ENCODE results near the gene VWF. TPM values are rescaled to one million over a fixed set of nuclear protein-coding genes. Genes with fewer than 3 reads are reported as not detected.
A peak's percentile ranks its signal among the peaks of the same experiment; 100 is the strongest.
"Not testable (repeated sequence)": the region's sequence is repeated elsewhere in the genome, so short reads cannot be mapped to it uniquely, and the experiment has no call there.

VWF gene
- total RNA-seq (2014; rRNA removed; shearing (Covaris generic); ENCODE audit: low replicate concordance): 0.03 and 0.12 TPM in 2 replicates

GRCh38 chr12:6124411-6125309 lies at the start of gene VWF:
Gene VWF (minus strand): TSS chr12:6124670. CDS start chr12:6123196, 1,474 bp downstream.
- Histone ChIP-seq H3K4me3 (no peak within 1 kb of the TSS), H3K27me3 (no peaks in the 10 kb centered on the region), H3K36me3 (no peaks in the 10 kb centered on the region), H3K9me3 (no peaks in the 10 kb centered on the region)
- no peak for DNase-seq

- no peaks in the 10 kb centered on the region for H3K27me3 ChIP-seq
- no peaks in the 10 kb centered on the region for H3K36me3 ChIP-seq
- no peak for DNase-seq
- H3K4me3 ChIP-seq: no peak overlapping the region
- H3K9me3 ChIP-seq: no peaks in the 10 kb centered on the region
Observed at GRCh38 chr12:6172862-6173261, 48.4 kb upstream of the VWF start.

GRCh38 chr12:6172086-6172485 lies 47.6 kb upstream of the VWF start:
- DNase-seq: no peak
- H3K36me3 ChIP-seq: no peaks in the 10 kb centered on the region

GRCh38 chr12:6171409-6172015 lies 47.0 kb upstream of the VWF start:
- no peak for DNase-seq
- Histone ChIP-seq H3K36me3 (no peaks in the 10 kb centered on the region), H3K9me3 (no peaks in the 10 kb centered on the region), H3K27me3 (no peaks in the 10 kb centered on the region), H3K4me3 (no peak overlapping the region)

More at GRCh38 chr12:6172086-6172485, 47.6 kb upstream of the VWF start:
- Histone ChIP-seq H3K9me3 (no peaks in the 10 kb centered on the region), H3K4me3 (no peak overlapping the region), H3K27me3 (no peaks in the 10 kb centered on the region)

GRCh38 chr12:6167327-6168280 lies 43.1 kb upstream of the VWF start:
- Histone ChIP-seq H3K4me3 (no peak overlapping the region), H3K9me3 (no peaks in the 10 kb centered on the region), H3K36me3 (no peaks in the 10 kb centered on the region), H3K27me3 (no peaks in the 10 kb centered on the region)
- peak; percentile 85 for DNase-seq

- H3K9me3 ChIP-seq: no peaks in the 10 kb centered on the region
- H3K27me3 ChIP-seq: no peaks in the 10 kb centered on the region
- H3K36me3 ChIP-seq: no peaks in the 10 kb centered on the region
- DNase-seq: no peak
- no peak overlapping the region for H3K4me3 ChIP-seq
Observed at GRCh38 chr12:6166808-6167207, 42.3 kb upstream of the VWF start.

- DNase-seq: no peak
- H3K36me3 ChIP-seq: no peaks in the 10 kb centered on the region
- H3K4me3 ChIP-seq: no peak overlapping the region
- H3K9me3 ChIP-seq: no peaks in the 10 kb centered on the region
- H3K27me3 ChIP-seq: no peaks in the 10 kb centered on the region
Observed at GRCh38 chr12:6165395-6165794, 40.9 kb upstream of the VWF start.

GRCh38 chr12:6163416-6164060 lies 39.1 kb upstream of the VWF start:
- no peak for DNase-seq
- Histone ChIP-seq H3K9me3 (no peaks in the 10 kb centered on the region), H3K36me3 (no peaks in the 10 kb centered on the region), H3K27me3 (no peaks in the 10 kb centered on the region), H3K4me3 (no peak overlapping the region)

GRCh38 chr12:6161124-6161882 lies 36.8 kb upstream of the VWF start:
- H3K36me3 ChIP-seq: no peaks in the 10 kb centered on the region
- H3K27me3 ChIP-seq: no peaks in the 10 kb centered on the region
- H3K9me3 ChIP-seq: no peaks in the 10 kb centered on the region; the same call in 1 of the 2 replicates
- no peak for DNase-seq
- H3K4me3 ChIP-seq: no peak overlapping the region

GRCh38 chr12:6160049-6160649 lies 35.7 kb upstream of the VWF start:
- not testable (repeated sequence) for H3K4me3 ChIP-seq

GRCh38 chr12:6159166-6160011 lies 34.9 kb upstream of the VWF start:
- not testable (repeated sequence) for H3K27me3 ChIP-seq, H3K4me3 ChIP-seq, DNase-seq, H3K36me3 ChIP-seq, H3K9me3 ChIP-seq

More at GRCh38 chr12:6160049-6160649, 35.7 kb upstream of the VWF start:
- not testable (repeated sequence) for H3K27me3 ChIP-seq, H3K9me3 ChIP-seq, H3K36me3 ChIP-seq, DNase-seq

- no peaks in the 10 kb centered on the region for H3K27me3 ChIP-seq
- H3K9me3 ChIP-seq: no peaks in the 10 kb centered on the region; the same call in 1 of the 2 replicates
- H3K36me3 ChIP-seq: no peaks in the 10 kb centered on the region
- H3K4me3 ChIP-seq: no peak overlapping the region
- no peak for DNase-seq
Observed at GRCh38 chr12:6158749-6159148, 34.3 kb upstream of the VWF start.

GRCh38 chr12:6158255-6158654 lies 33.8 kb upstream of the VWF start:
- H3K9me3 ChIP-seq: no peaks in the 10 kb centered on the region; the same call in 1 of the 2 replicates
- H3K36me3 ChIP-seq: no peaks in the 10 kb centered on the region
- no peak overlapping the region for H3K4me3 ChIP-seq
- no peaks in the 10 kb centered on the region for H3K27me3 ChIP-seq
- no peak for DNase-seq

- H3K36me3 ChIP-seq: no peaks in the 10 kb centered on the region
- no peaks in the 10 kb centered on the region; the same call in 1 of the 2 replicates for H3K9me3 ChIP-seq
- DNase-seq: no peak
- no peak overlapping the region for H3K4me3 ChIP-seq
- no peaks in the 10 kb centered on the region for H3K27me3 ChIP-seq
Observed at GRCh38 chr12:6157482-6157881, 33.0 kb upstream of the VWF start.
